GM23338 (cell line): ENCODE data around the gene NMS. TPM values are rescaled to one million over a fixed set of nuclear protein-coding genes. Genes with fewer than 3 reads are reported as not detected.

Experiments used
- ATAC-seq: fragments of 200-7000 bp; cut with Tn5 transposase; 3 replicates; pipeline ENCODE4 v1.9.1; 2020
- DNase-seq: peaks from one replicate; pipeline ENCODE4 v3.0.0-alpha.2; 2015; ENCODE audit warnings: low spot score
- H2AFZ ChIP-seq: fragments of 200-600 bp; sonication (generic); 2 replicates; pipeline ENCODE4 v1.8.0; 2016; ENCODE audit warnings: antibody characterized with exemption, mild to moderate bottlenecking, moderate library complexity
- H3F3A ChIP-seq: fragments of 200-600 bp; sonication (generic); replicated peaks from 2 replicates; pipeline ENCODE4 v1.8.0; 2017; ENCODE audit warnings: antibody characterized with exemption, mixed run types, low read depth
- H3K27ac ChIP-seq: fragments of 200-600 bp; sonication (generic); 2 replicates; pipeline ENCODE4 v1.6.1; 2016; ENCODE audit warnings: low read depth
- H3K27me3 ChIP-seq: fragments of 200-600 bp; sonication (generic); 2 replicates; pipeline ENCODE4 v1.8.0; 2016; ENCODE audit warnings: mild to moderate bottlenecking, mixed run types, moderate library complexity; ENCODE audit not compliant: insufficient read depth
- H3K36me3 ChIP-seq: fragments of 200-600 bp; sonication (generic); 2 replicates; pipeline ENCODE4 v1.8.0; 2016; ENCODE audit warnings: mild to moderate bottlenecking; ENCODE audit not compliant: insufficient read depth
- H3K4me1 ChIP-seq: fragments of 200-600 bp; sonication (generic); 2 replicates; pipeline ENCODE4 v1.8.0; 2016; ENCODE audit warnings: mild to moderate bottlenecking, moderate library complexity; ENCODE audit not compliant: insufficient read depth
- H3K4me2 ChIP-seq: fragments of 200-600 bp; sonication (generic); 2 replicates; pipeline ENCODE4 v1.7.1; 2017; ENCODE audit warnings: mixed run types
- H3K4me3 ChIP-seq: fragments of 200-600 bp; sonication (generic); 2 replicates; pipeline ENCODE4 v1.6.1; 2016; ENCODE audit warnings: mixed run types
- H3K79me2 ChIP-seq: fragments of 200-600 bp; sonication (generic); replicated peaks from 2 replicates; pipeline ENCODE4 v1.8.0; 2017; ENCODE audit warnings: mild to moderate bottlenecking; ENCODE audit not compliant: insufficient read depth
- H3K9me2 ChIP-seq: fragments of 200-600 bp; sonication (generic); 2 replicates; pipeline ENCODE4 v1.8.0; 2017; ENCODE audit not compliant: insufficient read depth
- H4K20me1 ChIP-seq: fragments of 200-600 bp; sonication (generic); replicated peaks from 2 replicates; pipeline ENCODE4 v1.8.0; 2017; ENCODE audit warnings: mild to moderate bottlenecking; ENCODE audit not compliant: insufficient read depth
- H3K27ac Mint-ChIP-seq: 2 replicates; pipeline ENCODE4 v1.8.0; 2020; ENCODE audit warnings: inconsistent platforms, mild to moderate bottlenecking, moderate library complexity, mixed read lengths
- H3K27me3 Mint-ChIP-seq: 3 replicates; pipeline ENCODE4 v1.8.0; 2022; ENCODE audit warnings: low read depth, mild to moderate bottlenecking, moderate library complexity, mixed read lengths, inconsistent platforms; ENCODE audit not compliant: insufficient read depth, poor library complexity
- H3K36me3 Mint-ChIP-seq: 3 replicates; pipeline ENCODE4 v1.8.0; 2021; ENCODE audit warnings: low read depth, mild to moderate bottlenecking, inconsistent platforms, moderate library complexity, mixed read lengths
- H3K4me1 Mint-ChIP-seq: 3 replicates; pipeline ENCODE4 v1.8.0; 2020; ENCODE audit warnings: mild to moderate bottlenecking, inconsistent platforms, mixed read lengths
- H3K4me3 Mint-ChIP-seq: 3 replicates; pipeline ENCODE4 v1.8.0; 2021; ENCODE audit warnings: moderate library complexity, mild to moderate bottlenecking, inconsistent platforms, mixed read lengths
- H3K9me3 Mint-ChIP-seq: 3 replicates; pipeline ENCODE4 v1.8.0; 2020; ENCODE audit warnings: moderate library complexity, mild to moderate bottlenecking, inconsistent platforms, mixed read lengths
- CREB1 ChIP-seq: fragments of 250-450 bp; sonication (Bioruptor Pico); IDR thresholded peaks from 2 replicates; pipeline ENCODE4 v1.5.0; 2020; ENCODE audit warnings: low read depth, mild to moderate bottlenecking, moderate library complexity
- CTCF ChIP-seq, 2 experiments: fragments of 200-600 bp in 1 of 2; sonication (generic) in 1 of 2; conservative IDR thresholded peaks; 2 replicates each; pipeline versions ENCODE4 v1.5.1 to v1.6.1; 2016 to 2017; ENCODE audit warnings: antibody characterized with exemption in 2 of 2, low read depth in 2 of 2, mild to moderate bottlenecking in 2 of 2, moderate library complexity in 1 of 2
- ETS1 ChIP-seq: IDR thresholded peaks from 2 replicates; pipeline ENCODE4 v1.6.1; 2016; ENCODE audit warnings: antibody characterized with exemption
- EZH2 ChIP-seq: fragments of 200-600 bp; sonication (generic); IDR thresholded peaks from one replicate; pipeline ENCODE4 v1.8.0; 2017; ENCODE audit warnings: antibody characterized with exemption, mild to moderate bottlenecking, low read depth; ENCODE audit not compliant: unreplicated experiment
- POLR2AphosphoS5 ChIP-seq: IDR thresholded peaks from 2 replicates; pipeline ENCODE4 v1.6.1; 2016; ENCODE audit warnings: antibody characterized with exemption, low read depth
- REST ChIP-seq: IDR thresholded peaks from one replicate; pipeline ENCODE4 v1.6.1; 2018; ENCODE audit warnings: antibody characterized with exemption; ENCODE audit not compliant: unreplicated experiment
- STAT1 ChIP-seq: IDR thresholded peaks from one replicate; pipeline ENCODE4 v1.6.1; 2016; ENCODE audit warnings: antibody characterized with exemption; ENCODE audit not compliant: unreplicated experiment
- ZNF462 ChIP-seq: fragments of 250-450 bp; sonication (Bioruptor Pico); IDR thresholded peaks from 2 replicates; pipeline ENCODE4 v1.5.0; 2020; ENCODE audit warnings: mild to moderate bottlenecking, moderate library complexity
- long read RNA-seq: library from polyadenylated mRNA; unstranded; transcript quantifications from one replicate; pipeline ENCODE4 v2.0.0, GENCODE V29; 2020; ENCODE audit not compliant: unreplicated experiment
- polyA plus RNA-seq: library from polyadenylated mRNA; unstranded; fragments of >200 nt; fragmentation: Nextera tagmentation; extraction: Ambion mirVana; gene quantifications from 2 replicates; pipeline ENCODE4 v1.2.1, GENCODE V29; 2016
- total RNA-seq: library from RNA; depleted of rRNA; stranded (reverse); fragments of >200 nt; shearing (Covaris generic); gene quantifications from 2 replicates; pipeline ENCODE4 v1.2.3, GENCODE V29; 2014; rRNA removed

Gene NMS
- total RNA-seq (not detected in 2 replicates), polyA plus RNA-seq (not detected in 2 replicates)
- long read RNA-seq, result 0 reads

- peaks cover under 1% of the 10 kb centered on the region; the same call in 2 of the 3 replicates for H3K36me3 Mint-ChIP-seq
- TF ChIP-seq STAT1 (no peak), ZNF462 (CRISPR knock-in tag) (no peak), ETS1 (no peak), EZH2 (no peak), REST (no peak), POLR2AphosphoS5 (no peak), CTCF (conservative IDR thresholded peaks at IDR 0.05; ENCODE audit: low read depth in 2 of 2) (no peak), CREB1 (CRISPR knock-in tag) (no peak)
Measured at GRCh38 chr2:100470182-100470581, at the start of gene NMS. NMS (plus strand) TSS chr2:100470482; CDS start chr2:100470489, 7 bp downstream.

More at GRCh38 chr2:100470182-100470581, at the start of gene NMS:
- ATAC-seq (no peak), DNase-seq (no peak)
- H3K4me1 Mint-ChIP-seq, result no peaks in the 10 kb centered on the region
- H3K4me3 Mint-ChIP-seq, result no peak within 1 kb of the TSS
- Histone ChIP-seq H3K27ac (no peak within 1 kb of the TSS), H2AFZ (0 out of 2 replicates have a peak within 1 kb of the TSS, but pooled peaks have one; percentile 69), H3K36me3 (no peaks in the 10 kb centered on the region), H3K4me2 (no peak within 1 kb of the TSS), H3K79me2 (no peaks in the 10 kb centered on the region), H3K9me2 (0 out of 2 replicates have a peak, but pooled peaks cover 6% of the 10 kb centered on the region), H3K27me3 (no peaks in the 10 kb centered on the region), H3K4me1 (no peaks in the 10 kb centered on the region), H4K20me1 (no peaks in the 10 kb centered on the region; the same call in 1 of the 2 replicates), H3F3A (no peaks in the 10 kb centered on the region), H3K4me3 (no peak within 1 kb of the TSS)
- peaks cover 12% of the 10 kb centered on the region; the same call in 2 of the 3 replicates for H3K9me3 Mint-ChIP-seq
- peaks cover 3% of the 10 kb centered on the region for H3K27me3 Mint-ChIP-seq
- H3K27ac Mint-ChIP-seq, result no peak within 1 kb of the TSS
